Endodermal cell (in vitro differentiated cells): ENCODE results near the gene ABCC1. TPM values are rescaled to one million over a fixed set of nuclear protein-coding genes. Genes with fewer than 3 reads are reported as not detected.

Experiments
- DNase-seq: peaks from one replicate; pipeline ENCODE4 v3.0.0-alpha.2; 2017
- H3K27ac ChIP-seq: 2 replicates; pipeline ENCODE4 v1.5.1; 2013; ENCODE audit warnings: mild to moderate bottlenecking, low read depth, low read length, moderate library complexity
- H3K27me3 ChIP-seq: 2 replicates; pipeline ENCODE4 v1.6.1; 2013; ENCODE audit warnings: mild to moderate bottlenecking, low read length, moderate library complexity; ENCODE audit not compliant: insufficient read depth, control insufficient read depth, poor library complexity, severe bottlenecking
- H3K36me3 ChIP-seq: 2 replicates; pipeline ENCODE4 v1.7.0; 2013; ENCODE audit warnings: mild to moderate bottlenecking, low read length, moderate library complexity; ENCODE audit not compliant: control insufficient read depth, insufficient read depth
- H3K4me1 ChIP-seq: one replicate; pipeline ENCODE4 v1.7.0; 2013; ENCODE audit warnings: low read length; ENCODE audit not compliant: control insufficient read depth, insufficient read depth
- H3K4me3 ChIP-seq: 2 replicates; pipeline ENCODE4 v1.5.1; 2013; ENCODE audit warnings: mild to moderate bottlenecking, low read length, moderate library complexity
- H3K9ac ChIP-seq: 2 replicates; pipeline ENCODE4 v1.6.1; 2013; ENCODE audit warnings: mild to moderate bottlenecking, low read length, moderate library complexity; ENCODE audit not compliant: poor library complexity, severe bottlenecking; ENCODE audit errors: extremely low read depth
- H3K9me3 ChIP-seq: 2 replicates; pipeline ENCODE4 v1.6.1; 2013; ENCODE audit warnings: mild to moderate bottlenecking, low read length, moderate library complexity; ENCODE audit not compliant: control insufficient read depth
- H3K27ac Mint-ChIP-seq: 2 replicates; pipeline ENCODE4 v1.8.0; 2020; ENCODE audit warnings: mixed read lengths
- H3K27me3 Mint-ChIP-seq: 2 replicates; pipeline ENCODE4 v1.8.0; 2021; ENCODE audit warnings: mild to moderate bottlenecking, mixed read lengths; ENCODE audit not compliant: insufficient read depth
- H3K36me3 Mint-ChIP-seq: 2 replicates; pipeline ENCODE4 v1.8.0; 2020; ENCODE audit warnings: low read depth, mixed read lengths
- H3K4me1 Mint-ChIP-seq: 2 replicates; pipeline ENCODE4 v1.8.0; 2020; ENCODE audit warnings: mixed read lengths
- H3K4me3 Mint-ChIP-seq: 2 replicates; pipeline ENCODE4 v1.8.0; 2020; ENCODE audit warnings: mild to moderate bottlenecking, moderate library complexity, mixed read lengths
- H3K9me3 Mint-ChIP-seq: 2 replicates; pipeline ENCODE4 v1.8.0; 2020; ENCODE audit warnings: mild to moderate bottlenecking, mixed read lengths
- CTCF ChIP-seq: fragments of 200-600 bp; sonication (generic); conservative IDR thresholded peaks from 2 replicates; pipeline ENCODE4 v1.5.0; 2021; ENCODE audit warnings: antibody characterized with exemption, mild to moderate bottlenecking
- WGBS, 2 experiments: methylation state at CpG; one replicate each; pipeline versions ENCODE4 v1.1.5 to v1.1.7; 2013; ENCODE audit warnings: missing lambda C conversion rate in 2 of 2, mixed read lengths in 1 of 2; ENCODE audit not compliant: insufficient coverage in 1 of 2, insufficient read length in 1 of 2; 5-methylcytosine and 5-hydroxymethylcytosine counted together
- total RNA-seq, 2 donors: library from RNA; stranded (reverse); fragmentation: NEBNext Ultra II Directional in 1 of 2; extraction: Animal tissue kit (Norgen Biotek cat#: 25700) in 1 of 2; gene quantifications; 2 replicates in 1 of 2; 3 replicates in 1 of 2; pipeline ENCODE4 v1.2.1, GENCODE V29; 2021

The ABCC1 gene
- total RNA-seq, 2 donors from 2014 or later: 47.1 to 51.2 TPM

GRCh38 chr16:16105646-16106045, 156.2 kb downstream of the ABCC1 start:
- Mint-ChIP-seq H3K27ac (no peak overlapping the region), H3K9me3 (peaks cover 6% of the 10 kb centered on the region), H3K4me3 (no peak overlapping the region), H3K36me3 (peaks cover 63% of the 10 kb centered on the region), H3K27me3 (no peaks in the 10 kb centered on the region), H3K4me1 (peaks cover 7% of the 10 kb centered on the region)
- H3K27ac ChIP-seq: no peak overlapping the region
- H3K9ac ChIP-seq: no peak overlapping the region
- peaks cover 27% of the 10 kb centered on the region for H3K36me3 ChIP-seq
- no peak for TF ChIP-seq CTCF
- peaks cover 8% of the 10 kb centered on the region for H3K9me3 ChIP-seq
- no peaks in the 10 kb centered on the region for H3K27me3 ChIP-seq
- H3K4me3 ChIP-seq: no peak overlapping the region
- WGBS, 2 experiments: 95 to 96% methylated on average over 10 to 14 of the region's 14 CpGs
- no peaks in the 10 kb centered on the region for H3K4me1 ChIP-seq
- no peak for DNase-seq

GRCh38 chr16:16106466-16106865, 157.1 kb downstream of the ABCC1 start:
- TF ChIP-seq CTCF: no peak

GRCh38 chr16:16107839-16108238, 158.4 kb downstream of the ABCC1 start:
- H3K36me3 ChIP-seq: peaks cover 29% of the 10 kb centered on the region
- Mint-ChIP-seq H3K27ac (no peak overlapping the region), H3K36me3 (peaks cover 66% of the 10 kb centered on the region), H3K9me3 (peaks cover 6% of the 10 kb centered on the region), H3K27me3 (no peaks in the 10 kb centered on the region), H3K4me3 (no peak overlapping the region), H3K4me1 (peaks cover 7% of the 10 kb centered on the region)
- WGBS, 2 experiments: 96 to 100% methylated on average over 4 to 6 of the region's 6 CpGs
- H3K27ac ChIP-seq: no peak overlapping the region
- peaks cover 8% of the 10 kb centered on the region for H3K9me3 ChIP-seq
- H3K27me3 ChIP-seq: no peaks in the 10 kb centered on the region
- TF ChIP-seq CTCF: no peak
- no peak overlapping the region for H3K4me3 ChIP-seq
- no peak overlapping the region for H3K9ac ChIP-seq
- no peak for DNase-seq
- no peaks in the 10 kb centered on the region for H3K4me1 ChIP-seq

More at GRCh38 chr16:16106466-16106865, 157.1 kb downstream of the ABCC1 start:
- peaks cover 29% of the 10 kb centered on the region for H3K36me3 ChIP-seq
- peaks cover 6% of the 10 kb centered on the region for H3K9me3 Mint-ChIP-seq
- no peak overlapping the region for H3K27ac Mint-ChIP-seq
- H3K27me3 ChIP-seq: no peaks in the 10 kb centered on the region
- peaks cover 7% of the 10 kb centered on the region for H3K4me1 Mint-ChIP-seq
- H3K4me1 ChIP-seq: no peaks in the 10 kb centered on the region
- H3K27ac ChIP-seq: no peak overlapping the region
- H3K4me3 ChIP-seq: no peak overlapping the region
- WGBS, 2 experiments: 73 to 84% methylated on average over 2 to 6 of the region's 6 CpGs
- no peak overlapping the region for H3K9ac ChIP-seq
- peaks cover 8% of the 10 kb centered on the region for H3K9me3 ChIP-seq
- no peaks in the 10 kb centered on the region for H3K27me3 Mint-ChIP-seq
- DNase-seq: no peak
- H3K36me3 Mint-ChIP-seq: peaks cover 65% of the 10 kb centered on the region
- H3K4me3 Mint-ChIP-seq: no peak overlapping the region
